Prostate gland (tissue), 2 donors: ENCODE data around the gene RPS6KA2. TPM values are rescaled to one million over a fixed set of nuclear protein-coding genes. Genes with fewer than 3 reads are reported as not detected.
A peak's percentile ranks its signal among the peaks of the same experiment; 100 is the strongest.

Experiments used
- DNase-seq: peaks from one replicate; pipeline ENCODE4 v3.0.0-alpha.2; 2019; ENCODE audit warnings: low spot score
- H3K27ac ChIP-seq, 2 donors: fragments of 200-600 bp; sonication (generic); 2 replicates each; pipeline ENCODE4 v1.5.1; 2017 to 2019
- H3K27me3 ChIP-seq: fragments of 200-600 bp; sonication (generic); replicated peaks from 2 replicates; pipeline ENCODE4 v1.5.1; 2019; ENCODE audit not compliant: insufficient read depth
- H3K36me3 ChIP-seq, 2 donors: fragments of 200-600 bp; sonication (generic); 1 replicate in 1 of 2; 2 replicates in 1 of 2; pipeline versions ENCODE4 v1.5.1 to v1.8.1; 2017 to 2019
- H3K4me1 ChIP-seq: fragments of 200-600 bp; sonication (generic); replicated peaks from 2 replicates; pipeline ENCODE4 v1.5.1; 2019
- H3K4me3 ChIP-seq, 2 donors: fragments of 200-600 bp; sonication (generic); 2 replicates each; pipeline ENCODE4 v1.5.1; 2017 to 2019
- H3K9me3 ChIP-seq: fragments of 200-600 bp; sonication (generic); 2 replicates; pipeline ENCODE4 v1.5.1; 2017
- POLR2A ChIP-seq: fragments of 450-650 bp; IDR thresholded peaks from one replicate; pipeline ENCODE4 v1.6.1; 2016; ENCODE audit warnings: antibody characterized with exemption, mild to moderate bottlenecking
- POLR2AphosphoS5 ChIP-seq: sonication (generic); formaldehyde crosslinking; IDR thresholded peaks from one replicate; pipeline ENCODE4 v1.6.1; 2017; ENCODE audit warnings: antibody characterized with exemption
- WGBS: methylation state at CpG from one replicate; pipeline ENCODE4 v1.1.5; 2018; 5-methylcytosine and 5-hydroxymethylcytosine counted together
- intact Hi-C: fragments of 100-400 bp; cut with DNase I; formaldehyde crosslinking; loops from one replicate; pipeline ENCODE4 v1.14.2; 2022
- total RNA-seq, 2 donors: library from RNA; depleted of rRNA; stranded (reverse); fragments of >200 nt; gene quantifications; one replicate each; pipeline ENCODE4 v1.1.0, GENCODE V29; 2016
- TF ChIP-seq, protein P1 (sequence below), 4 experiments: fragments of 200-600 bp in 2 of 4; fragments of 450-650 bp in 2 of 4; sonication (generic) in 2 of 4; IDR thresholded peaks; 1 replicate in 3 of 4; 2 replicates in 1 of 4; pipeline ENCODE4 v1.5.1; 2016 to 2019; ENCODE audit warnings: antibody characterized with exemption in 4 of 4, mild to moderate bottlenecking in 2 of 4, moderate library complexity in 2 of 4

RPS6KA2 gene
- total RNA-seq, 2 donors from 2014 or later, result 32.2 to 44.3 TPM

DNA sequence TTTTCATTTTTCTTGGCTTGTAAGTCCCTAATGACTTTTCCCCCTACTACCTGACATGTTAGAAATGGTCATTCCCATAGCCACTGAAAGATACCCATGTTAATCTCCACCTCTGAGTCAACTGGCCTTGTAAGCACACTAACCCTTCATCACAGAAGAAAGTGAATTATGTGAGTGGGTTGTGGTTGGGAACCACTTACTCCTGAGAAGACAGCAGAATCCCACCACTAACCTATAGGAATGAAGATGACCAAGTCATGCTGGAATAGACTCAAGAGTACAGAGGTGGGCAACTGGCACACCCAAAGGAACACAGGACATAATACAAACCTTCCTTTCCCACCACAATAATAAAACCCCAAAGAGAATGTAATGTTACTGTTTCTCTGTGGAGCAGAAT, 70.7 kb downstream of the RPS6KA2 start:
- H3K27me3 ChIP-seq, result no peaks in the 10 kb centered on the region
- intact Hi-C loops, result loop anchor here (5.0 kb wide), 1 partner anchor 71 kb away; the partner anchor contains the start of gene RPS6KA2
- H3K9me3 ChIP-seq, result no peaks in the 10 kb centered on the region
- TF ChIP-seq, protein P1, sequence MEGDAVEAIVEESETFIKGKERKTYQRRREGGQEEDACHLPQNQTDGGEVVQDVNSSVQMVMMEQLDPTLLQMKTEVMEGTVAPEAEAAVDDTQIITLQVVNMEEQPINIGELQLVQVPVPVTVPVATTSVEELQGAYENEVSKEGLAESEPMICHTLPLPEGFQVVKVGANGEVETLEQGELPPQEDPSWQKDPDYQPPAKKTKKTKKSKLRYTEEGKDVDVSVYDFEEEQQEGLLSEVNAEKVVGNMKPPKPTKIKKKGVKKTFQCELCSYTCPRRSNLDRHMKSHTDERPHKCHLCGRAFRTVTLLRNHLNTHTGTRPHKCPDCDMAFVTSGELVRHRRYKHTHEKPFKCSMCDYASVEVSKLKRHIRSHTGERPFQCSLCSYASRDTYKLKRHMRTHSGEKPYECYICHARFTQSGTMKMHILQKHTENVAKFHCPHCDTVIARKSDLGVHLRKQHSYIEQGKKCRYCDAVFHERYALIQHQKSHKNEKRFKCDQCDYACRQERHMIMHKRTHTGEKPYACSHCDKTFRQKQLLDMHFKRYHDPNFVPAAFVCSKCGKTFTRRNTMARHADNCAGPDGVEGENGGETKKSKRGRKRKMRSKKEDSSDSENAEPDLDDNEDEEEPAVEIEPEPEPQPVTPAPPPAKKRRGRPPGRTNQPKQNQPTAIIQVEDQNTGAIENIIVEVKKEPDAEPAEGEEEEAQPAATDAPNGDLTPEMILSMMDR (IDR thresholded peaks at IDR 0.05), result no peak
- TF ChIP-seq POLR2AphosphoS5 (no peak), POLR2A (no peak)
- H3K36me3 ChIP-seq, result no peaks in the 10 kb centered on the region
- H3K27ac ChIP-seq, result peak overlapping the region; percentile 74 to 81
- H3K4me1 ChIP-seq, result no peaks in the 10 kb centered on the region
- H3K4me3 ChIP-seq, result no peak overlapping the region
- no peak for DNase-seq

DNA sequence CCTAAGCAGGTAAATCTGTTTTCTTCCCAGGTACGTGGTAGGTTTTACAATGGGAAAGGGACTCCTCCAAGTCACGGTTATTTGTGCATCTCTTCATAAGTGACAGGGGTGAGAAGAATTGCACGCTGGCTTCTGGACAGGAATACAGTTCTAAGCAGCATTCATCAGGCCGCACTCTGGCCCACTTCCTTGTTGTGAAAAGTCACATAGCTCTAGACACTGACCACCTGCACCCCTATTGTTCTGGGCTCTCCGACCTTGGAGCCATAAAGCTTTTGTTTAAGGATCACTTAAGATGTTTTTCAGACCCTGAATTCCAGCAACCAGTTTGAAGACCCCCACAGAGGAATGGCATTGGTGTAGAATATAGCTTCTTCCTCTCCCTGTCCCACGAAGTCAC, 72.0 kb downstream of the RPS6KA2 start:
- intact Hi-C loops, result loop anchor here (5.0 kb wide), 1 partner anchor 72 kb away; the partner anchor contains the start of gene RPS6KA2
- WGBS, result 87% methylated on average over 6 of the region's 6 CpGs
- no peak for TF ChIP-seq POLR2A
- no peak for TF ChIP-seq POLR2AphosphoS5
- Histone ChIP-seq H3K9me3 (no peaks in the 10 kb centered on the region), H3K4me1 (no peaks in the 10 kb centered on the region), H3K36me3 (no peaks in the 10 kb centered on the region), H3K27me3 (no peaks in the 10 kb centered on the region), H3K4me3 (no peak overlapping the region), H3K27ac (no peak overlapping the region)
- DNase-seq, result no peak

DNA sequence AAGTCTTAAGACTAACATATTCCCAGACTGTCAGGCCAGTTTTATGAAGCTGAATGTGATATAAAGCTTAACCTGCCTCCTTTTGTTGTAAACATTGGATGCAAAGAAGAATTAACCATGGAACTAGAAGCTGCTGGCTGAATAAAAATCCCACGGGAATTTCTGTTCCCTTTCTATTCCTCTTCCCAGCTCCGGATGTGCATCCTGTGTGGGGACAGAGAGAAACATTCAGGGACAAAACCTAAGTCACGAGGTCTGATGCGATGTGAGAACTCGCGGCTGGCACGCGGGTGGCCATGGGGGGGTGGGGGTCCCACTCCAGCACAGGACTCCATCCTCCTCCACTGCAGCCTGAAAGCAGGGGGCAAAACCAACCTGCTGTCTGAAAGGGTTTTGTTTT, 72.7 kb downstream of the RPS6KA2 start:
- H3K36me3 ChIP-seq, result no peaks in the 10 kb centered on the region
- H3K4me1 ChIP-seq, result no peaks in the 10 kb centered on the region
- intact Hi-C loops, result no loop called here
- WGBS, result 74% methylated on average over 8 of the region's 8 CpGs
- no peak for DNase-seq
- no peak overlapping the region for H3K4me3 ChIP-seq
- H3K9me3 ChIP-seq, result no peaks in the 10 kb centered on the region
- H3K27ac ChIP-seq, result peak overlapping the region in 1 of 2 donors; percentile 20
- TF ChIP-seq, protein P1 (IDR thresholded peaks at IDR 0.05), result no peak
- TF ChIP-seq POLR2AphosphoS5, result no peak
- TF ChIP-seq POLR2A, result no peak
- H3K27me3 ChIP-seq, result no peaks in the 10 kb centered on the region

DNA sequence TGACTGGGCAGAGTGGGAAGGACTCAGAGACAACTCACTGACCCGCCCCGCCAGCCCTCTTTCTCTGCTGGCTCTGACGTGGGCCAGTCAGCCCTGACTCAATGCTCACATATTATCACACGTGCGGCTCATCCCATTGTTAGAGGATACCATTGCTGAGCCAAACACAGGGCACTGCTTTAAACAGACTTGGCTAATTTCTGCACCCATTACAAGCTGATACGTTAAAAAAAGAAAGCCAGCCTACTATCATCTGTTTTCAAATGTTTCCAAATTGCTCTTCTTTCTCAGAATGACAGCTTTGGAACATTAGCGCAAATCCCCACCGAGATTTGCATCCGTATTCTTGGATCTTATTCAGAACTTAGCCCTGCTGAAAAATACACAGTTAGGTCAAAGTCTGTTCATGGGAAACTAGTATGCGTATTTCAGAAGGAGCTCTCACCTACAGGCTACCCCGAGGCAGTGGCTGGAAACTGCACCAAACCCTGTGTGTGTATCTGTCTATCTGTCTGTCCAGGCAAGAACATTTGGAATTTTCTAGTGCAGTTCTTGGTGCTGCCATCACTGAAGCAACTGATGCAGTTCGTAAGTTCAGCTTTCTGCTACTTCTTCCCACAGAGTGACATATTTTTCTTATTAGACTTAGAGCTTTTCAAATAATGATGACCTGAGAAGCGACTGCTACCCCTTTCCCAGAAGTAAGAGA, 73.3 kb downstream of the RPS6KA2 start:
- no peak for DNase-seq
- Histone ChIP-seq H3K27ac (peak overlapping the region in 1 of 2 donors; percentile 20), H3K36me3 (no peaks in the 10 kb centered on the region), H3K4me1 (no peaks in the 10 kb centered on the region), H3K27me3 (no peaks in the 10 kb centered on the region), H3K9me3 (no peaks in the 10 kb centered on the region), H3K4me3 (no peak overlapping the region)
- intact Hi-C loops, result no loop called here
- TF ChIP-seq, protein P1 (IDR thresholded peaks at IDR 0.05), result no peak
- no peak for TF ChIP-seq POLR2A
- no peak for TF ChIP-seq POLR2AphosphoS5
- WGBS, result 74% methylated on average over 13 of the region's 13 CpGs

DNA sequence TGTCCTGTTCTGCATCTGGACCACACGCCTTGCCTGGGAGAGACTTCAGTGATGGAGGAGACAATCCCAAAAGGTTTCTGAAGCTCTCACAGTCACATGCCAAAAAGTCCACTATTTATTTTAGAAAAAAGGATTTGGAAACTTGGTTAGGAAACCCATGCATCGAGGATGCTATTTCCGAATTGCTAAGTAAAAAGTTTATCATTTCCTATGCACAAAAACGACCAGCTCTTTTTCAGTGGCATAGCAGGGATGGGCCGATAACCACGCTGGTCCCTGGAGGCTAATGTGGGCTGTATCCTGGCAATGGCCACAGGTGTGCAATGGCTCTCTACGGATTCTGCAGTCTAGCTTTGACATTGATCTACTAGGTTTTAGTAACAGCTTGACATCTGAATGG, 74.5 kb downstream of the RPS6KA2 start:
- intact Hi-C loops, result no loop called here
- 90% methylated on average over 7 of the region's 7 CpGs for WGBS
- no peaks in the 10 kb centered on the region for H3K27me3 ChIP-seq
- H3K4me1 ChIP-seq, result no peaks in the 10 kb centered on the region
- H3K36me3 ChIP-seq, result no peaks in the 10 kb centered on the region
- H3K27ac ChIP-seq, result no peak overlapping the region
- H3K4me3 ChIP-seq, result no peak overlapping the region
- no peaks in the 10 kb centered on the region for H3K9me3 ChIP-seq
- no peak for DNase-seq
- TF ChIP-seq, protein P1 (IDR thresholded peaks at IDR 0.05), result no peak
- TF ChIP-seq POLR2AphosphoS5, result no peak
- TF ChIP-seq POLR2A, result no peak
